ENCODE measurements around the gene YARS2.

GRCh38 chr12:32783029-32783428 lies 27.3 kb upstream of the YARS2 start:
- TF ChIP-seq, protein P1, sequence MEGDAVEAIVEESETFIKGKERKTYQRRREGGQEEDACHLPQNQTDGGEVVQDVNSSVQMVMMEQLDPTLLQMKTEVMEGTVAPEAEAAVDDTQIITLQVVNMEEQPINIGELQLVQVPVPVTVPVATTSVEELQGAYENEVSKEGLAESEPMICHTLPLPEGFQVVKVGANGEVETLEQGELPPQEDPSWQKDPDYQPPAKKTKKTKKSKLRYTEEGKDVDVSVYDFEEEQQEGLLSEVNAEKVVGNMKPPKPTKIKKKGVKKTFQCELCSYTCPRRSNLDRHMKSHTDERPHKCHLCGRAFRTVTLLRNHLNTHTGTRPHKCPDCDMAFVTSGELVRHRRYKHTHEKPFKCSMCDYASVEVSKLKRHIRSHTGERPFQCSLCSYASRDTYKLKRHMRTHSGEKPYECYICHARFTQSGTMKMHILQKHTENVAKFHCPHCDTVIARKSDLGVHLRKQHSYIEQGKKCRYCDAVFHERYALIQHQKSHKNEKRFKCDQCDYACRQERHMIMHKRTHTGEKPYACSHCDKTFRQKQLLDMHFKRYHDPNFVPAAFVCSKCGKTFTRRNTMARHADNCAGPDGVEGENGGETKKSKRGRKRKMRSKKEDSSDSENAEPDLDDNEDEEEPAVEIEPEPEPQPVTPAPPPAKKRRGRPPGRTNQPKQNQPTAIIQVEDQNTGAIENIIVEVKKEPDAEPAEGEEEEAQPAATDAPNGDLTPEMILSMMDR (IDR thresholded peaks at IDR 0.05), result no peak
- no peak for TF ChIP-seq POLR2A (IDR thresholded peaks at IDR 0.05)

All from heart left ventricle (tissue), 13 donors.